GM19328 (cell line): Measurements from ENCODE around the gene SFT2D3.

ENCODE experiments used
- ATAC-seq: cut with Tn5 transposase; IDR thresholded peaks from one replicate; pipeline ENCODE4 v1.9.1; 2021; ENCODE audit warnings: mild to moderate bottlenecking, moderate library complexity; ENCODE audit not compliant: unreplicated experiment

SFT2D3 gene

DNA sequence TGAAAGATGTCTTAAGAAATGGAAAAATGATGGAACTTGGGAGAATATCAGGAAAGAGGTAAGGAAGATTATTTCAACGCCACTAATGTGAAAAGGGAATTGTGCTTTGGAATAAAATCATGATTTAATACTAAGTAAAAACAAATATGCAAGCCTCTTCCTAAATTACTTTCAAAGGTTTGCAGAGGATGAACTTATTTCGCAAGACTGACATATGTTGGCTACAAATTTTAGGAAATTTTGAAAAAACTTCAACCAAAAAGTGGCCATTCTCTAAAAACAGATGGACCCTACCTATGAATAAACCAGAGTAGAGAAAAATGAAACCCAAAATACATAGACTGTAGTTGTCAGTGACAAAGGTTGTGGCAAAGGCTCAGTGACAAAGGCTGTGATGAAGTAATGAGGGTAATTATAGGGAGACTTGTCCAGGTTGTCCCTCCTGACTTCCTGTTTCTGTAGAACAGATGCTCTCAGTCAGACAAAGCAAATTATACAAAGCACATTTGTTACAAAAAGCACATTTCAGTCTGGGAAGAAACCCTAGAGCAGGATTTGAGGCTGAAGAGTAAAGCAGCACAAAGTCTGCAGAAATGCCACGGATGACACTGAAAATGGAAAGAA is 39.5 kb downstream of the SFT2D3 start:
- no peak for ATAC-seq

DNA sequence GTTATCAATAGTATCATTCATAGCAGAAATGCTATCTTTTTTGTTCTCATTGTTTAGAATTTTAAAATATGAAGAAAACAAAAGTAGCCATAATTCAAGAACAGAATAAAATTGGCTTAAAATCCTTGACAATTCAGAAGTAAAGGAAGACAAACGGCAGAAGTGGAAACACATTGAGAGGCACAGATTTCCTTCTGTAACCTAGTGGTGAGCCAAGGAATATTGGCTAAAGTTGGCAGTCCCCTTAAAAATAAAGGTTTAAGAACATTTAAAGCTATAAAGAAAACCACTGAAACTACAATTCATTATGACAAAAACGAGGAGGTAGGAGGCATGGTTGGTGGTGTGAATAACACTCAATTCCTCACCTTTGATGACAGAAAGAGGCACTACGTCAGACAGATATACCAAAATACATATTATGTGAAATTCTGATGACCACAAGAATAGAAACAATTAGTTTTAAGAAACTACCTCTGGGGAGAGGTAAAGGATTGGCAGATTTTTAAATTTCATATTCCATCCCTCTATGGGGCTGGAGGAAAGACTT is 42.3 kb downstream of the SFT2D3 start:
- ATAC-seq: no peak

DNA sequence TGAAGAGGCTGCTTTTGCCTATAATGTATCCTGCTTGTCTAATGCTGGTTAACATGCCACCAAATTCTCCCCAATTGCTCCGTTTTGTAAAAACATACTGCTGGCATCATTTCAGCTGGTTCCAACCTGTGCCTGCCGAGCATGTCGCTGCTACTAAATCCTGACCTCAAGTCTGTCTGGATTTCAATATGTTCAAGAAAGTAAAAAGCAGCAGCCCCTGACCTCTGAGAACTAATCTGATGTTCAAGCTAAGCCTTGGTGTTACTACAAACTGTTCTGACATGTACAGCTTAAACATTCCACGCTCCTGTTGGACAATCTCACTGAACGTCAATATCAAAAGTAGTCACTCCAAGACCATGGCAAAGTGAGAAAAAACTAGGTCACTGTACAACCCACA is 46.3 kb downstream of the SFT2D3 start:
- no peak for ATAC-seq

- ATAC-seq: peak; percentile 95
Observed at GRCh38 chr2:127749537-127749936, 48.2 kb downstream of the SFT2D3 start.

DNA sequence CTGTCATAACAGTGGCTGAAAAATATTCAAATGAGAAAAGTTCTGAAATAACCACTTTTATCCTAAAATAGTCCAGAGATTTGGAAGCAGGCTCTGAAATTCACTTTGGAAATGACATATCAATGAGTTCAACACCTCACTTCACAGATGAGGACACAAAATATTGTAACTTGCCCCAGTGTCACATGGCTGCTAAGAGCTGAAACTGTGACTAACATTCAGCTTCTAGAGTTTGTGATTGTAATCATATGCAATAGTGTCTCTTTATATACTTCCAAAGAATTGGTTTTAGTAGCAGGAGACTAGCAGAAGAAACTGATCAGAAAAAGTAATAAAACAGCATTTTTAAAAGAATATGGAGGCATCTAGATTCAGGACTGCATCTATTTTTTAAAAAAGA is 52.1 kb downstream of the SFT2D3 start:
- ATAC-seq: no peak

GRCh38 chr2:127754186-127754585 is 52.9 kb downstream of the SFT2D3 start:
- no peak for ATAC-seq
